ENCODE measurements around the gene RAB4A.

The RAB4A gene

DNA sequence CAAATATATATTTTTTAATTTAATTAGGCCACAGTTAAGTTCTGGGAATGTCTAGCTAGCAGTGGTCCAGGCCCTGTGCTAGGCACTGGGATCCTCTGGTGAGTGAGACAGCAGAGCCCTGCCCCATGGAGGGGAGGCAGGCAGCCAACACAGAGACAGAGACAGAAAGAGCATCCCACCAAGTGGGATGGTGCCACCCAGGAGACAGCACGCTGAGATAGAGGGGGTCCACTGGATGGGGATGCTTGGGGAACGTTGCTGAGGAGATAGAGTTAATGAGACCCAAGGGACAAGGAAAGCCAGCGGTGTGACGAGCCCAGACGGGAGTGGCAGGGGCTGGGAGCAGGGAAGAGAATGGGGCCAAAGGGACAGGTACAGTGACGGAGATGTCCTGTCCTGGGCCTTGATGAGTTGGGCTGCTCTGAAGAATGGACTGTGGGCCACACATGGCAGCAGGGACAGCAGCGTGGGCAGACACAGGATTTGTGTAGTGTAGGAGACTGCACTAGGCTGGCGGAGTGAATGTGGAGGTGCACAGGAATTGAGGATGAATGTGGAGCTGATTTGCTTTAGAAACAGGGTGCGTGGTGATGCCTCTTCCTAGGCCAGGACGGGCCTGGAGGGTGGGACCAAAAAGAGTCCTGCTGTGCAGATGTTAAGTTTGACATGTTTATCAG, 22.8 kb downstream of the RAB4A start:
- Histone ChIP-seq H3K9me3 (ENCODE audit: control insufficient read depth, low read length) (no peaks in the 10 kb centered on the region), H3K36me3 (ENCODE audit: control insufficient read depth, insufficient read depth, low read length) (no peaks in the 10 kb centered on the region), H3K4me3 (ENCODE audit: low read length) (no peak overlapping the region), H3K4me1 (ENCODE audit: control insufficient read depth, insufficient read depth, low read length) (no peaks in the 10 kb centered on the region), H3K9ac (ENCODE audit: low read length) (no peak overlapping the region), H3K27me3 (ENCODE audit: control insufficient read depth, insufficient read depth, low read length) (no peaks in the 10 kb centered on the region)

GRCh38 chr1:229295745-229296144, 24.8 kb downstream of the RAB4A start:
- Histone ChIP-seq H3K9me3 (ENCODE audit: control insufficient read depth, low read length) (no peaks in the 10 kb centered on the region), H3K27me3 (ENCODE audit: control insufficient read depth, insufficient read depth, low read length) (no peaks in the 10 kb centered on the region), H3K36me3 (ENCODE audit: control insufficient read depth, insufficient read depth, low read length) (peaks cover 6% of the 10 kb centered on the region), H3K4me3 (ENCODE audit: low read length) (no peak overlapping the region), H3K9ac (ENCODE audit: low read length) (no peak overlapping the region), H3K4me1 (ENCODE audit: control insufficient read depth, insufficient read depth, low read length) (peaks cover 5% of the 10 kb centered on the region)

GRCh38 chr1:229296541-229296941, 25.6 kb downstream of the RAB4A start:
- no peaks in the 10 kb centered on the region for H3K27me3 ChIP-seq (ENCODE audit: control insufficient read depth, insufficient read depth, low read length)
- no peaks in the 10 kb centered on the region for H3K9me3 ChIP-seq (ENCODE audit: control insufficient read depth, low read length)
- peaks cover 5% of the 10 kb centered on the region for H3K4me1 ChIP-seq (ENCODE audit: control insufficient read depth, insufficient read depth, low read length)
- no peak overlapping the region for H3K9ac ChIP-seq (ENCODE audit: low read length)
- no peak overlapping the region for H3K4me3 ChIP-seq (ENCODE audit: low read length)
- peaks cover 9% of the 10 kb centered on the region for H3K36me3 ChIP-seq (ENCODE audit: control insufficient read depth, insufficient read depth, low read length)

DNA sequence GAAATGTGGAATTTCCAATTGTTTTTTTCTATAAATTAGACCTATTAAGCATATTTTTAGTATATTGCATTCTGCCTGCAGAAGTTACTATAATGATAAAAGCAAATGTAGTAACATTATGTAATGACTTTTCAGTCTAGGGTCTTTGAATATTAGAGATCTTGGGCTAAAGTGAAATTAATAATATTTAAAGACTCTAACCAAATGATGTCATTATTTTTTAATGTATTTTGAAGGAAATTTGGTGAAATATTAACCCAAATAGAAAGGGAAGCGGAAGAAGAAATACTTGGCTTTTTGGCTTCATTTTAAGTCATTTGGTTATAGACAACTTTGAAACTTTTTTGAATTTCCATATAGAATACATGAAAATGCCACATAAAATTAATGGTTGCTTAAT, 26.8 kb downstream of the RAB4A start:
- peaks cover 9% of the 10 kb centered on the region for H3K36me3 ChIP-seq (ENCODE audit: control insufficient read depth, insufficient read depth, low read length)
- no peaks in the 10 kb centered on the region for H3K9me3 ChIP-seq (ENCODE audit: control insufficient read depth, low read length)
- H3K4me3 ChIP-seq (ENCODE audit: low read length) = no peak overlapping the region
- no peak overlapping the region for H3K9ac ChIP-seq (ENCODE audit: low read length)
- peaks cover 5% of the 10 kb centered on the region for H3K4me1 ChIP-seq (ENCODE audit: control insufficient read depth, insufficient read depth, low read length)
- H3K27me3 ChIP-seq (ENCODE audit: control insufficient read depth, insufficient read depth, low read length) = no peaks in the 10 kb centered on the region

DNA sequence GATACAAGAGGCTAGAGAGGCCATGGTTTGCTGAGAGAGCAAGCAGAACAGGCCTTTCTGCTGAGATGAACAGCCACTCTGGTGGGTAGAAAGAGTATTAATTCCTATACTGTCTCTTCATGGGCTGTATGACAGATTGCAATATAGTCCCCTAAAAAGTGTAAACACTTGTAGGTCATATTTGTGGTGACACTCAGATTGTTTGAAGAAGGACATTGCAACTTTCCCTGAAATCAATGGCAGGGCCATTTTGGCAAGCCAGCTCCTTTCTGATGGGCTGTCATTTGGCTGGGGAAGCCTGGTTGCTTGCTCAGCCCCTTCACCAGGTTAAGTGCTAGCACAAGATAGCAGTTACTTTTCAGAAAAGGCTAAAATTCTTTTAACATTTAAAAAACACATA, 27.5 kb downstream of the RAB4A start:
- H3K9me3 ChIP-seq (ENCODE audit: control insufficient read depth, low read length) = no peaks in the 10 kb centered on the region
- H3K36me3 ChIP-seq (ENCODE audit: control insufficient read depth, insufficient read depth, low read length) = peaks cover 9% of the 10 kb centered on the region
- no peak overlapping the region for H3K4me3 ChIP-seq (ENCODE audit: low read length)
- H3K27me3 ChIP-seq (ENCODE audit: control insufficient read depth, insufficient read depth, low read length) = no peaks in the 10 kb centered on the region
- H3K4me1 ChIP-seq (ENCODE audit: control insufficient read depth, insufficient read depth, low read length) = peaks cover 5% of the 10 kb centered on the region
- no peak overlapping the region for H3K9ac ChIP-seq (ENCODE audit: low read length)

- no peaks in the 10 kb centered on the region for H3K9me3 ChIP-seq (ENCODE audit: control insufficient read depth, low read length)
- H3K36me3 ChIP-seq (ENCODE audit: control insufficient read depth, insufficient read depth, low read length) = peaks cover 9% of the 10 kb centered on the region
- H3K4me1 ChIP-seq (ENCODE audit: control insufficient read depth, insufficient read depth, low read length) = peaks cover 5% of the 10 kb centered on the region
- no peak overlapping the region for H3K4me3 ChIP-seq (ENCODE audit: low read length)
- H3K27me3 ChIP-seq (ENCODE audit: control insufficient read depth, insufficient read depth, low read length) = no peaks in the 10 kb centered on the region
- H3K9ac ChIP-seq (ENCODE audit: low read length) = no peak overlapping the region
These were observed 28.1 kb downstream of the RAB4A start for GRCh38 chr1:229298887-229299503.

- H3K27me3 ChIP-seq (ENCODE audit: control insufficient read depth, insufficient read depth, low read length) = no peaks in the 10 kb centered on the region
- no peaks in the 10 kb centered on the region for H3K9me3 ChIP-seq (ENCODE audit: control insufficient read depth, low read length)
- no peak overlapping the region for H3K9ac ChIP-seq (ENCODE audit: low read length)
- peaks cover 5% of the 10 kb centered on the region for H3K4me1 ChIP-seq (ENCODE audit: control insufficient read depth, insufficient read depth, low read length)
- H3K36me3 ChIP-seq (ENCODE audit: control insufficient read depth, insufficient read depth, low read length) = peaks cover 9% of the 10 kb centered on the region
- no peak overlapping the region for H3K4me3 ChIP-seq (ENCODE audit: low read length)
These were observed 29.3 kb downstream of the RAB4A start for GRCh38 chr1:229300099-229300757.

DNA sequence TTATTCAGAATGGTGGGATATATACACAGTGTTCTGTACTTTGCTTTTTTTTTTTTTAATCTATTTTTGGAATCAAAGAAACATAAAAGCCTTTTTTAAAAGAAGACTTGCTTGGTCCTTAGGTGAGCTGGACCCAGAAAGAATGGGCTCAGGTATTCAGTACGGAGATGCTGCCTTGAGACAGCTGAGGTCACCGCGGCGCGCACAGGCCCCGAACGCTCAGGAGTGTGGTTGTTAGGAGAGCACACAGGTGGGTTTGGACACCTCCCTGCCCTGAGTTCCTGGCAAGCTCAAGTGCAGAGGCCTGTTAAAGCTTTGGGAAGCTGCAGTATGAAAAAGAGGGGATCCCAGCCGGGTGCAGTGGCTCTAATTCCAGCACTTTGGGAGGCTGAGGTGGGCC, 31.8 kb downstream of the RAB4A start:
- Histone ChIP-seq H3K9ac (ENCODE audit: low read length) (no peak overlapping the region), H3K9me3 (ENCODE audit: control insufficient read depth, low read length) (no peaks in the 10 kb centered on the region), H3K36me3 (ENCODE audit: control insufficient read depth, insufficient read depth, low read length) (peaks cover 9% of the 10 kb centered on the region), H3K4me1 (ENCODE audit: control insufficient read depth, insufficient read depth, low read length) (peaks cover 5% of the 10 kb centered on the region), H3K4me3 (ENCODE audit: low read length) (no peak overlapping the region), H3K27me3 (ENCODE audit: control insufficient read depth, insufficient read depth, low read length) (no peaks in the 10 kb centered on the region)

- H3K4me1 ChIP-seq (ENCODE audit: control insufficient read depth, insufficient read depth, low read length) = peaks cover 5% of the 10 kb centered on the region
- H3K4me3 ChIP-seq (ENCODE audit: low read length) = no peak overlapping the region
- H3K9me3 ChIP-seq (ENCODE audit: control insufficient read depth, low read length) = no peaks in the 10 kb centered on the region
- H3K9ac ChIP-seq (ENCODE audit: low read length) = no peak overlapping the region
- H3K27me3 ChIP-seq (ENCODE audit: control insufficient read depth, insufficient read depth, low read length) = no peaks in the 10 kb centered on the region
- H3K36me3 ChIP-seq (ENCODE audit: control insufficient read depth, insufficient read depth, low read length) = peaks cover 14% of the 10 kb centered on the region
These were observed 32.9 kb downstream of the RAB4A start for GRCh38 chr1:229303855-229304254.

DNA sequence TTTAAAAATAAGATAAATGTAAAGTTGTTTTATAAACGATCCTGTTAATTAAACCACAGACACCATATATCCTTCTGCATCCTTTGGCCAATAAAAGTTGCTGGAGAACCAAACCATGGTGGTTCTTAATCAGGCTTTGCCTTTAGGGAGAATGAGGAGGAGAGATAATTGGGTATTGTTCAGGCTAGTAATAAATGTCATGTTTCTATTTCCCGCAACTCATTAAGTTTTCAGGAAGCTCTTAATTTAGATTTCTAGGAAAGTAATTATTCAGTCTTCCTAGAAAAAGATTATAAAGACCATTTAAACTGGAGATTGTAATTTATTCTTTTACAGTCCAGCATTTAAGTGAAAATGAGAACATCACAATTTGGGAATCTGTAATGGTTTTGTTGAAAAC, 34.5 kb downstream of the RAB4A start:
- no peak overlapping the region for H3K4me3 ChIP-seq (ENCODE audit: low read length)
- no peaks in the 10 kb centered on the region for H3K9me3 ChIP-seq (ENCODE audit: control insufficient read depth, low read length)
- H3K36me3 ChIP-seq (ENCODE audit: control insufficient read depth, insufficient read depth, low read length) = peaks cover 13% of the 10 kb centered on the region
- H3K27me3 ChIP-seq (ENCODE audit: control insufficient read depth, insufficient read depth, low read length) = no peaks in the 10 kb centered on the region
- H3K4me1 ChIP-seq (ENCODE audit: control insufficient read depth, insufficient read depth, low read length) = no peaks in the 10 kb centered on the region
- H3K9ac ChIP-seq (ENCODE audit: low read length) = no peak overlapping the region

DNA sequence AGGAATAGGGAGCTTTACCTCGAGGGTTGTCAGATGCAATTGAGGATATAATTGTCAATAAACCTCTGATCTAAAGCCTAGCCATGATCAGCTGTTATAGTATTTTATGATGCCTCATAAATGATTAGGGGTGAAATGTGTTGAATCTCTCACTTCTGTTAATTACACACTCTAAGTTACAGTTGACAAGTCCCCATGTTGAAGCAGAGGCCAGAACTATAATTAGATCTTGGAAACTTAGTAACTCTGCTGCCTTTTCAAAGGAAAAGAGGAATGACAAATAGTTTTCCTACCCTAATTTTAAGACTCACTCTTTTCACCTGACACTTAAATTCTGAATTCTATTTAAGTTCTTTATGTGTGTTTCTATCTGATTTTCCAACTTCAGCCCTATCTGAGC, 38.2 kb downstream of the RAB4A start:
- Histone ChIP-seq H3K4me3 (ENCODE audit: low read length) (no peak overlapping the region), H3K9ac (ENCODE audit: low read length) (no peak overlapping the region), H3K36me3 (ENCODE audit: control insufficient read depth, insufficient read depth, low read length) (peaks cover 12% of the 10 kb centered on the region), H3K9me3 (ENCODE audit: control insufficient read depth, low read length) (no peaks in the 10 kb centered on the region), H3K27me3 (ENCODE audit: control insufficient read depth, insufficient read depth, low read length) (no peaks in the 10 kb centered on the region), H3K4me1 (ENCODE audit: control insufficient read depth, insufficient read depth, low read length) (no peaks in the 10 kb centered on the region)

DNA sequence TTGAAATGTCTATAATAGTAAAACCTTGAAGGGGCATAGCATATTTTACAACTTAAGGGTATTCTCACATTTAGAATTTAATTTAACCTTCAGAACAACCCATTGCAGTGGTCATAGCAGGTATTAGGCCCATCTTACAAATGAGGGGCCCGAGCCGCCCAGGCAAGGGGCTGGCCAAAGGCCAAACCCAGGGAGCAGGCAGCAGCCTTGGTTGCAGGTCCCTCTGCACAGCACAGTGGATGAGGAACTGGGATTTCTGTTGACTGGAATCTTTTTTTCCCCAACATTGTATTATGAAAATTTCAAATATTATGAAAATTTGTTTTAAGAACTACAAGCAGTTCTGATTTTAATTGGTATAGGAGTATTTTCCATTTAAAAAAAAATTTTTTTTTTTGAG, 38.8 kb downstream of the RAB4A start:
- Histone ChIP-seq H3K4me3 (ENCODE audit: low read length) (no peak overlapping the region), H3K9ac (ENCODE audit: low read length) (no peak overlapping the region), H3K4me1 (ENCODE audit: control insufficient read depth, insufficient read depth, low read length) (no peaks in the 10 kb centered on the region), H3K27me3 (ENCODE audit: control insufficient read depth, insufficient read depth, low read length) (no peaks in the 10 kb centered on the region), H3K36me3 (ENCODE audit: control insufficient read depth, insufficient read depth, low read length) (peaks cover 12% of the 10 kb centered on the region), H3K9me3 (ENCODE audit: control insufficient read depth, low read length) (no peaks in the 10 kb centered on the region)
